Measurements from ENCODE around the gene MED27.

MED27 gene

GRCh38 chr9:132066057-132066456 is 13.6 kb downstream of the MED27 start:
- H3K27ac ChIP-seq (ENCODE audit: extremely low read depth, low read depth, low read length): no peak overlapping the region
- TF ChIP-seq ZBTB8A (tag by site-specific recombination; IDR thresholded peaks at IDR 0.05): no peak
- TF ChIP-seq ZSCAN18 (tag by site-specific recombination; IDR thresholded peaks at IDR 0.05): no peak
- no peak for TF ChIP-seq OVOL3 (tag by site-specific recombination; IDR thresholded peaks at IDR 0.05)
- peaks cover 11% of the 10 kb centered on the region for H3K4me1 ChIP-seq (ENCODE audit: control insufficient read depth, insufficient read depth, low read length)
- H3K4me3 ChIP-seq (ENCODE audit: low read depth, low read length): no peak overlapping the region
- peaks cover 0 to 21% of the 10 kb centered on the region in 2 experiments; a peak in 1 of 3 replicates for H3K36me3 ChIP-seq (ENCODE audit: control insufficient read depth in 2 of 2, insufficient read depth in 1 of 2, low read length in 2 of 2)
- ChIA-PET POLR2A (no interaction called here), CTCF (no interaction called here)
- no peaks in the 10 kb centered on the region for H3K9me3 ChIP-seq (ENCODE audit: control insufficient read depth, insufficient read depth, low read depth, low read length)

GRCh38 chr9:132063281-132063680 is 16.4 kb downstream of the MED27 start:
- TF ChIP-seq ZNF426 (tag by site-specific recombination; IDR thresholded peaks at IDR 0.05): no peak
- TF ChIP-seq ZSCAN4 (tag by site-specific recombination; IDR thresholded peaks at IDR 0.05): no peak
- no peak for TF ChIP-seq ZNF623 (tag by site-specific recombination; IDR thresholded peaks at IDR 0.05)
- no peak for TF ChIP-seq WT1 (tag by site-specific recombination; IDR thresholded peaks at IDR 0.05)
- no peak for TF ChIP-seq ZNF658 (tag by site-specific recombination; IDR thresholded peaks at IDR 0.05)
- no peak for TF ChIP-seq ZNF48 (tag by site-specific recombination; IDR thresholded peaks at IDR 0.05)
- no peak for TF ChIP-seq ZBTB11 (tag by site-specific recombination; conservative IDR thresholded peaks at IDR 0.05; ENCODE audit: low read depth)
- TF ChIP-seq ZNF629 (tag by site-specific recombination; IDR thresholded peaks at IDR 0.05): no peak
- TF ChIP-seq ZNF26 (tag by site-specific recombination; IDR thresholded peaks at IDR 0.05): no peak
- no peak for TF ChIP-seq ZNF324 (tag by site-specific recombination; IDR thresholded peaks at IDR 0.05)
- TF ChIP-seq ZNF37A (tag by site-specific recombination; IDR thresholded peaks at IDR 0.05): no peak
- no peak for TF ChIP-seq ZNF510 (tag by site-specific recombination; IDR thresholded peaks at IDR 0.05; ENCODE audit: insufficient replicate concordance)
- TF ChIP-seq TRIM28 (IDR thresholded peaks at IDR 0.05; ENCODE audit: borderline replicate concordance, low read length): no peak
- no peak for TF ChIP-seq ZNF202 (tag by site-specific recombination; IDR thresholded peaks at IDR 0.05; ENCODE audit: borderline replicate concordance)
- no peak for TF ChIP-seq GFI1B (tag by site-specific recombination; IDR thresholded peaks at IDR 0.05)
- TF ChIP-seq ZBTB49 (tag by site-specific recombination; IDR thresholded peaks at IDR 0.05; ENCODE audit: low read depth): no peak
- TF ChIP-seq ZNF433 (tag by site-specific recombination; IDR thresholded peaks at IDR 0.05; ENCODE audit: low read depth): no peak
- no peak for TF ChIP-seq ZNF311 (tag by site-specific recombination; IDR thresholded peaks at IDR 0.05; ENCODE audit: borderline replicate concordance)
- TF ChIP-seq BCL11B (tag by site-specific recombination; IDR thresholded peaks at IDR 0.05; ENCODE audit: low read depth): no peak
- Histone ChIP-seq H3K9me3 (ENCODE audit: control insufficient read depth, insufficient read depth, low read depth, low read length) (no peaks in the 10 kb centered on the region), H3K27ac (ENCODE audit: extremely low read depth, low read depth, low read length) (no peak overlapping the region), H3K36me3 (ENCODE audit: control insufficient read depth in 2 of 2, insufficient read depth in 1 of 2, low read length in 2 of 2) (peaks cover 0 to 23% of the 10 kb centered on the region in 2 experiments; a peak in 1 of 3 replicates), H3K4me1 (ENCODE audit: control insufficient read depth, insufficient read depth, low read length) (no peaks in the 10 kb centered on the region), H3K4me3 (ENCODE audit: low read depth, low read length) (no peak overlapping the region)
- CTCF ChIA-PET: interaction anchor here (1.1 to 1.4 kb wide), 2 partner anchors 12 to 21 kb away, joined by 3 to 6 read pairs; no protein-coding TSS in a partner anchor
- POLR2A ChIA-PET: no interaction called here

Measured in HEK293 (cell line).